Kidney (tissue), 14 donors: Measurements from ENCODE around the gene ANKDD1A. TPM values are rescaled to one million over a fixed set of nuclear protein-coding genes. Genes with fewer than 3 reads are reported as not detected.

ENCODE experiments used
- DNase-seq, 5 donors: peaks; one replicate each; pipeline ENCODE4 v3.0.0-alpha.2; 2013 to 2020
- FAIRE-seq: peaks from 2 replicates; lab custom pipeline; 2012; peaks lifted over from hg19 to GRCh38; lab: Jason Lieb, UNC
- H3K27ac ChIP-seq, 2 donors: one replicate each; pipeline ENCODE4 v1.7.0; 2013; ENCODE audit warnings: low read depth in 2 of 2, low read length in 2 of 2, inconsistent platforms in 1 of 2
- H3K27me3 ChIP-seq: one replicate; pipeline ENCODE4 v1.7.1; 2013; ENCODE audit warnings: low read length, inconsistent platforms; ENCODE audit not compliant: control insufficient read depth, insufficient read depth
- H3K36me3 ChIP-seq, 3 donors: one replicate each; pipeline versions ENCODE4 v1.7.0 to v1.7.1; 2013; ENCODE audit warnings: low read length in 3 of 3, control low read depth in 1 of 3, inconsistent platforms in 1 of 3; ENCODE audit not compliant: insufficient read depth in 3 of 3, control insufficient read depth in 2 of 3
- H3K4me1 ChIP-seq, 3 donors: one replicate each; pipeline versions ENCODE4 v1.7.0 to v1.7.1; 2013; ENCODE audit warnings: low read length in 3 of 3, inconsistent platforms in 1 of 3, low read depth in 1 of 3; ENCODE audit not compliant: control insufficient read depth in 2 of 3, insufficient read depth in 2 of 3
- H3K4me3 ChIP-seq, 3 donors: one replicate each; pipeline versions ENCODE4 v1.7.0 to v1.8.1; 2013; ENCODE audit warnings: low read length in 3 of 3, control low read depth in 1 of 3, inconsistent platforms in 1 of 3
- H3K9ac ChIP-seq, 3 donors: one replicate each; pipeline versions ENCODE4 v1.7.0 to v1.7.1; 2013; ENCODE audit warnings: low read length in 3 of 3, control low read depth in 1 of 3, inconsistent platforms in 1 of 3
- H3K9me3 ChIP-seq, 3 donors: one replicate each; pipeline versions ENCODE4 v1.7.0 to v1.7.1; 2013; ENCODE audit warnings: low read length in 3 of 3, control low read depth in 1 of 3, inconsistent platforms in 1 of 3; ENCODE audit not compliant: control insufficient read depth in 2 of 3, insufficient read depth in 1 of 3
- intact Hi-C: fragments of 100-400 bp; cut with DNase I; formaldehyde crosslinking; loops from one replicate; pipeline ENCODE4 v1.11.1; 2022
- polyA plus RNA-seq: library from polyadenylated mRNA; stranded (reverse); fragments of 350-450 nt; fragmentation: Illumina TruSeq; extraction: RNeasy Lipid Tissue Mini Kit (QIAGEN cat#74804); gene quantifications from one replicate; pipeline ENCODE4 v1.2.3, GENCODE V29; 2014; ENCODE audit warnings: low read depth, low replicate concordance; ENCODE audit not compliant: insufficient read depth
- total RNA-seq: library from RNA; stranded (reverse); fragmentation: NEBNext Ultra II Directional; extraction: Animal tissue kit (Norgen Biotek cat#: 25700); gene quantifications from one replicate; pipeline ENCODE4 v1.2.1, GENCODE V29; 2021
- TF ChIP-seq, protein P1 (sequence below): IDR thresholded peaks from 3 replicates; pipeline ENCODE4 v1.5.1; 2012; ENCODE audit warnings: mild to moderate bottlenecking, moderate library complexity, borderline replicate concordance; ENCODE audit not compliant: insufficient read depth; ENCODE audit errors: extremely low read depth
- donor health status: control.
- donor health status: control.
- donor health status: control.
- donor health status: control.
- donor health status: control.
- donor health status: DM: yes; HTN: yes; CAD: no.
- donor health status: Normal renal cell carcinoma (clear cell type).

ANKDD1A gene
- total and polyA plus RNA-seq, 2 donors from 2014 or later: 1.9 to 8.0 TPM

DNA sequence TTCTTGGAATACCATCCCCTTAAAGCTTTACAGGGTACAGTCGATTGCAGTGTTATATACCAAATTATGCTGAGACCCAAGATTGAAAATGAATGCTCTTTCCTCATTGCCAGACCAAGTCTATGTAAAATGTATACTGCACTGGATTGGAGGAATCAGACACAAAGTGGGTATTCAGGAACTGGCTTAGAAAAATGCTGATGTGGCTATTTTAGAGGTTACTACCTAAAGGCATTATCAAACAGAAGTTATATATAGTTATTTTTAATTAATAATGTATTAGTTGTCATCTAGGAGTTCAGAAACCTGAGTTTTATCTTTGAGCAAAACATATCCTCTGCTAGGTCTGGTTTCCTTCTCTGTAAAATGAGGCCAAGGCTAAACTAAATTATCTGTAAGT, 81.6 kb downstream of the ANKDD1A start:
- no peak for DNase-seq
- H3K27ac ChIP-seq: no peak overlapping the region
- H3K36me3 ChIP-seq: no peaks in the 10 kb centered on the region
- no peak overlapping the region for H3K4me3 ChIP-seq
- H3K9me3 ChIP-seq: no peaks in the 10 kb centered on the region
- intact Hi-C loops: no loop called here
- no peak overlapping the region for H3K9ac ChIP-seq
- no peak for FAIRE-seq
- H3K4me1 ChIP-seq: peaks cover 0 to 3% (median 2%) of the 10 kb centered on the region in 3 donors
- TF ChIP-seq, protein P1, sequence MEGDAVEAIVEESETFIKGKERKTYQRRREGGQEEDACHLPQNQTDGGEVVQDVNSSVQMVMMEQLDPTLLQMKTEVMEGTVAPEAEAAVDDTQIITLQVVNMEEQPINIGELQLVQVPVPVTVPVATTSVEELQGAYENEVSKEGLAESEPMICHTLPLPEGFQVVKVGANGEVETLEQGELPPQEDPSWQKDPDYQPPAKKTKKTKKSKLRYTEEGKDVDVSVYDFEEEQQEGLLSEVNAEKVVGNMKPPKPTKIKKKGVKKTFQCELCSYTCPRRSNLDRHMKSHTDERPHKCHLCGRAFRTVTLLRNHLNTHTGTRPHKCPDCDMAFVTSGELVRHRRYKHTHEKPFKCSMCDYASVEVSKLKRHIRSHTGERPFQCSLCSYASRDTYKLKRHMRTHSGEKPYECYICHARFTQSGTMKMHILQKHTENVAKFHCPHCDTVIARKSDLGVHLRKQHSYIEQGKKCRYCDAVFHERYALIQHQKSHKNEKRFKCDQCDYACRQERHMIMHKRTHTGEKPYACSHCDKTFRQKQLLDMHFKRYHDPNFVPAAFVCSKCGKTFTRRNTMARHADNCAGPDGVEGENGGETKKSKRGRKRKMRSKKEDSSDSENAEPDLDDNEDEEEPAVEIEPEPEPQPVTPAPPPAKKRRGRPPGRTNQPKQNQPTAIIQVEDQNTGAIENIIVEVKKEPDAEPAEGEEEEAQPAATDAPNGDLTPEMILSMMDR: no peak
- no peaks in the 10 kb centered on the region for H3K27me3 ChIP-seq

GRCh38 chr15:64997066-64997465, 85.4 kb downstream of the ANKDD1A start:
- TF ChIP-seq, protein P1: no peak
- no peak overlapping the region for H3K9ac ChIP-seq
- no peaks in the 10 kb centered on the region for H3K36me3 ChIP-seq
- FAIRE-seq: no peak
- no peak for DNase-seq
- intact Hi-C loops: no loop called here
- H3K27ac ChIP-seq: no peak overlapping the region
- no peaks in the 10 kb centered on the region for H3K27me3 ChIP-seq
- no peak overlapping the region for H3K4me3 ChIP-seq
- H3K4me1 ChIP-seq: no peaks in the 10 kb centered on the region
- H3K9me3 ChIP-seq: no peaks in the 10 kb centered on the region

GRCh38 chr15:64997745-64998375, 86.2 kb downstream of the ANKDD1A start:
- TF ChIP-seq, protein P1: no peak
- H3K4me1 ChIP-seq: no peaks in the 10 kb centered on the region
- DNase-seq: no peak
- intact Hi-C loops: no loop called here
- FAIRE-seq: no peak
- H3K9me3 ChIP-seq: no peaks in the 10 kb centered on the region
- H3K27me3 ChIP-seq: no peaks in the 10 kb centered on the region
- H3K27ac ChIP-seq: no peak overlapping the region
- no peaks in the 10 kb centered on the region for H3K36me3 ChIP-seq
- no peak overlapping the region for H3K9ac ChIP-seq
- no peak overlapping the region for H3K4me3 ChIP-seq

- FAIRE-seq: no peak
Observed at GRCh38 chr15:65004993-65005392, 93.3 kb downstream of the ANKDD1A start.

More at GRCh38 chr15:65004993-65005392, 93.3 kb downstream of the ANKDD1A start:
- TF ChIP-seq, protein P1: no peak
- Histone ChIP-seq H3K4me3 (no peak overlapping the region), H3K36me3 (peaks cover 0 to 6% (median 0%) of the 10 kb centered on the region in 3 donors), H3K27me3 (no peaks in the 10 kb centered on the region), H3K9me3 (no peaks in the 10 kb centered on the region), H3K27ac (no peak overlapping the region), H3K9ac (no peak overlapping the region), H3K4me1 (no peaks in the 10 kb centered on the region)
- intact Hi-C loops: no loop called here
- DNase-seq: no peak
